NCI-H748 (cell line): ENCODE results near the gene DRD3.

Experiments used
- DNase-seq: peaks from one replicate; lab custom pipeline; 2025; ENCODE audit not compliant: unreplicated experiment; lab: John Stamatoyannopoulos, UW

The DRD3 gene

GRCh38 chr3:114122027-114122709, 56.7 kb downstream of the DRD3 start:
- peak; percentile 71 for DNase-seq

DNA sequence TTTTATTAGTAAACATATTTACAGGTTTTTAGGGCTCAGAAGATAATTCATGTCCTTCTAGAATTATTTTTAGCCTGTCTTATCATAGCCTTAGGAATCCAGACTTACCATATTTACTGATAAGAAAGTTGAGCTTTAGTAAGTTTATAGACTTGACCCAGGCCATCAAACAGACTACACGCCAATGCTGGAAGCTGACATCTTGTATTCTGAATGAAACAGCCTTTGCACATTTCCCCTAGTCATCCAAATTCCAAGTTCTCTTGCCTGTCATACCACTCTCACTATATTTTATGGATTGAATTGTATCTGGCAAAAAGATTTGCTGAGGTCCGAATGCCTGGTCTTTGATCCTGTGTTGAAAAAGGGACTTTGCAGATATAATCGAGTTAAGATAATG, 58.6 kb downstream of the DRD3 start:
- no peak for DNase-seq

DNA sequence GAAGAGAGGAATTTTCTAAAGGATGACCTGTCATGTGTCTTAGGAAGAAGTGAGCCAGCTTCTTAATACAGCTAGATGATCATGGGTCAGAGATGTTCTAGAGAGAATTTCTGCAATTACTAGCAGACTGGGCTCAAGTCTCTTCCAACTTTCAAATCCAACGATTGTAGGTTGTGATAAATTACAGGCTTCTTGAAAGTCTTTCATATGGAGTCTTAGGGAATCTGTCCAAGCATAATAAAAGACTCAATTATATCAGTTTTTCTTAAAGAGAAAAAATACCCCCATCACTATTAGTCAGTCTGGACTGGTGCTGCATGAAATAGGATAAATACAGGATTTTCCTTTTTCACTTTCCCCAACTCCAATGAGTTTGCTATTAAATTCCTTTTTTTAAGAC, 59.1 kb downstream of the DRD3 start:
- DNase-seq = no peak

- DNase-seq = no peak
These were observed 63.7 kb downstream of the DRD3 start for GRCh38 chr3:114115143-114115542.

DNA sequence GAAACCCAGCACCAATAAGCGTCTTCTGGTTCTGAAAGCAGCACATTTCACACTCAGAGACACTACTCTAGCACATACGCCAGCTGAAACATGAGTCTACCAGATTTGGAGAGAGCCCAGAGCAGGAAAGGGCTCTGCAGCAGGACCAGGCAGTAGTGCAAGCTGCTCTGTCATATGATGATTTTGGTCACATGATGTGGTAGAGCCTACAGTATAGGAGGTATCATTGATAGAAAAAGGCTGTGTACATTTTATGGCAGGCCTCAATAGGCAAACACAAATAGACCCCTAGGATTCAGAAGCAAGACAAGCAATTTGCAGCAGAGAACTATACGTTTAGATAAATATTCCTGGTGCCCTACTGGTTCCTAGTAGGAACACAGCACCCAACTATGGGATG, 64.1 kb downstream of the DRD3 start:
- no peak for DNase-seq

DNA sequence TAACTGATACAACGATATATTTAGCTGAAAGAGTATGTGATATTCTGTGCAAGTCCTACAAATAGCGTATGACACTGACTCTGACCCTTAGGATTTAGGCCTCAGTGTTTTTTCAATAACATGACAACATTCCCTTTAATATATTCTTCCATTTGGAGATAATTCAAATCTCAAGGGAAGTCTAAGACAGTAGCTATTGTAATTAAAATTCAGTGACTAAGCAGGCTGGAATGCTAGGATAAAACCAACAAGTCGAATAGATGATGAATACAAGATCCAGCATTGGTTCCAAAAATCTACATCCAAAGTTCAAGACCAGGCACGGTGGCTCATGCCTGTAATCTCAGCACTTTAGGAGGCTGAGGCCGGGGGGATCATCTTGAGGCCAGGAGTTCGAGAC, 66.2 kb downstream of the DRD3 start:
- no peak for DNase-seq

DNA sequence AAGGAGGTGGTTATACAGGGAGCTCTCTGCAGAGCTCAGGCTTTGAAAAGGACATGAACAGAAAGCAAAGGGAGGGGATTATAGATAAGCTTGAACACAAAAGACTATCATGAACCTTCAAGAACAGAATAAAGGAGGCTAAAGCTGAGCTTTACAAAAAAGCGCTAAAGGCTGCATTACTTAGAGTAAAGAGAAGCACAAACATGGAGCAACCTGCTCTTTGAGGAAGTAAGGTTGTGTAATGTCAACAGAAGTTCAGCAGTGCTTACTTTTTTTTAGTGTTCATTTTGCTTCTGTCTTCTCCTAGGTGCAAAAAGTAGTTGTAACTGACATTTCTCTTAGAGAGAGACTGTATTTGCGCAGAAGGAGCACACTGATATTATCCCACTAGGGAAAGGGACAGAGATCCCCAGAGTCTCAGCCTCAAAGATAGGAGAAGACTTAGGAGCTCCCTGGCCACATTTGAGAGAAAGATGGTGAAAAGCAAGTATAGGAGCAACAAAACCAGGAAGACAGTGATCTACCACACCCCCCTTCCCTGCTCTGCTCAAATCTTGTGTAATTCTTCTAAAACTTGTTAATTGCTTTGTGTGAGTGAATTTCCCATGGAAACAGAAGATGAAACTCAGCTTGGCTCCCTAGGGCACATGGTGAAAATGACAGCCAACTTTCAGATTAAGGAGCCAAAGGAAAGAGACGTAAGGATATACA, 67.6 kb downstream of the DRD3 start:
- DNase-seq = no peak

- no peak for DNase-seq
These were observed 68.4 kb downstream of the DRD3 start for GRCh38 chr3:114110439-114110838.

DNA sequence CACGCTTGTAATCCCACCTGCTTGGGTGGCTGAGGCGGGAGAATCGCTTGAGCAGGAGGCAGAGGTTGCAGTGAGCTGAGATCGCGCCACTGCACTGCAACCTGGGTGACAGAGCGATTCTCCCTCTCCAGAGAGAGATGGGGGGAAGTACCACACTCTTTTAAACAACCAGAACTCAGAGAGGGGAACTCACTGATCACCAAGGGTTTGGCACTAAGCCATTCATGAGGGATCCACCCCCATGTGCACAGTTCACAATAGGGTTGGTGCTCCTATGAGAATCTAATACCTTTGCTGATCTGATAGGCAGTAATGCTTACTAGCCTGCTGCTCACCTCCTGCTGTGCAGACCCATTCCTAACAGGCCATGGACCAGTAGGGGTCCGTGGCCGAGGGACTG, 70.7 kb downstream of the DRD3 start:
- no peak for DNase-seq

DNA sequence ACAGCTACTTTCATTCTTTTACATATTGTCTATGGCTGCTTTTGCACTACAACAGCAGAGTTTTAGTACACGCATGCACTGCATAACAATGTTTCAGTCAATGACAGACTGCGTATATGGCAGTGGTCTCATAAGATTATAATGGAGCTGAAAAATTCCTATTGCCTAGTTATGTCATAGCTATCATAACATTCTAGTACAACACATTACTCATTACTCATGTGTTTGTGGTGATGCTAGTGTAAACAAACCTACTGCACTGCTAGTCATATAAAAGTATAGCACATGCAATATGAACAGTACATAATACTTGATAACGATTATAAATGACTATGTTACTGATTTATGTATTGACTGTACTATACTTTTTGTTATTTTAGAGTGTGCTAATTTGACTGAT, 74.4 kb downstream of the DRD3 start:
- DNase-seq = no peak

- DNase-seq = no peak
These were observed 75.0 kb downstream of the DRD3 start for GRCh38 chr3:114103858-114104257.

DNA sequence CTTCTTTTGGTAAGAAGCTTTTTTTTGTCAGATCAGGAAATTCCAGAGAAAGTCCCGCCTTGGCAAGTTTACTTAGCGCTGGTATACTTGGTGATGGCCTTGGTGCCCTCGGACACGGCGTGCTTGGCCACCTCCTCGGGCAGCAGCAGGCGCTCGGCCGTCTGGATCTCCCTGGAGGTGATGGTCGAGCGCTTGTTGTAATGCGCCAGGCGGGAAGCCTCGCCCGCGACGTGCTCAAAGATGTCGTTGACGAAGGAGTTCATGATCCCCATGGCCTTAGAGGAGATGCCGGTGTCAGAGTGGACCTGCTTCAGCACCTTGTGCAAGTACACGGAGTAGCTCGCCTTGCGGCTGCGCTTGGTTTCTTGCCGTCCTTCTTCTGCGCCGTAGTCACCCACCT, 75.7 kb downstream of the DRD3 start:
- DNase-seq = no peak

- DNase-seq = no peak
These were observed 77.8 kb downstream of the DRD3 start for GRCh38 chr3:114101101-114101500.

DNA sequence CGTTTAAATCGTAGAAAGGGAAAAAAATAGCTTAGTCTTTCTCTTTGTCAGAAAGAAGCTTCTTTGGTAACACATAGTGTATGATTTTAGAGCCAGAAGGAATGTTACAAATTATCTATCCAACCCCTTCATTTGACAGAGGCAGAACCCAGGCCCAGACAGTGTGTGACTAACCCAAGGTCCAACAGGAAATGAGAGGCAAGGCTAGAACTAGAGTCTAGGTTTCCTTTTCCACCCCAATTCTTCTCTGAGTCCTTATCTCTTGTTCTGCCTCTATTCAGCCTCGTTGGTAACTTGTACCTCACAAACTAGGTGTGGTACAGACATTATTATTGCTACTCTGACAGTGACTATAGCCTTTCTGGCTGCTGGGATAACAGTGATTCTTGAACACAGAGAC, 83.1 kb downstream of the DRD3 start:
- DNase-seq = no peak

GRCh38 chr3:114093596-114093995, 85.3 kb downstream of the DRD3 start:
- DNase-seq = no peak

DNA sequence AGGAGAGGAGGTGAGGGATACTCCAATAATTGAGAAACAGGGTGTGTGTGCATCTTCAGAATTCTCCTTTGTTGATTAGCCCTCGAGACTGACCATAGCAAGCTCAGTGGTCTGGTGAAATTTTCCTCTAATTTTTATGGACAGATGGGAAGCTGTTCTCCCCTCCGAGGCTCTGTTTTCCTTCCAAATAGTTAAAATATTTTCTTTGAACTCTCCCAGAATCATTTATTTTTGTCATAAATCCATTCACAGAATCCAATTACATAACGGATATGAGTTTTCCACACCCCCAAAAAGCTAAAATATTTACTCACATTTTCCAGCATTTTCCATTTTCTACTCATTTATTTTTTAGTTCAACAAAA, 85.9 kb downstream of the DRD3 start:
- no peak for DNase-seq

DNA sequence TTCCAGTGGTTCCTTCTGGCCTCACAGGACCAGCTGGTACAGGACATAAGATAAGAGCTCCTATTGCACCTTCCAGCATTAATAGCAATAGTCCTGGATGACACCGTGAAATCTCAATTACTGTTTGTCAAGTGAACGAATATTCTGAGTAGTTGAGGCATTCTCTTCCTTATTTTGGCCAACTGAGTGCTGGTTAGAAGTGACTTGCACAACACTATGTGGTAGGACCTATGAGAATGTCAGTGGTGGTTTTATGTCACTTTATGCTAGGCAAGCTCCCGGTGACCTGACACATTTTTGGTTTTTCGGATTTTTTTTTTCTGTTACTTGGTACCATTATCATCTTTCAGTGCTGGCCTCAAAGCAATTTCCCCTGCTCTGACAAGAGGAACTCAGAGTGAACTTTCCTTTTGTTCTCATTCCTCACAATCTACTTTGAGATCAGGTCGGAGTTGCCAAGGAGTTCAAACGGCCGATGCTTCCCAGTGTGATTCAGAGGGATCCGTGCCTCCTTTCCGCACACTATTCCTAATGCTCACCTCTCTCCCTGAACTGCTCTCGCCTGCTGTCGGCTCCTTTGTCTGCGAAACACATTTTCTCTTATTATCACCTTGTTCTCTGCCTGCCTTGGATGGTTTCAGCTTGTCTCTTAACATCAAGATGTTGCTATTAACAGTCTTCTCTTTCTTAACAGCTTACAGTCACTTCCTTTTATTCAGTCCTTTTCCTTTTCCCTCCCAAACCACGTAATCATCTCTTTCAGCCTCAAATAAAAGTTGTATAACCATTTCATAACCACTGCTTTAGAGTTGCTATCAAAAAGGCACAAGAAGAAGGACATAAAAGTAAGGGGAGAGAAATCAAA, 86.5 kb downstream of the DRD3 start:
- DNase-seq = no peak

GRCh38 chr3:114089675-114090074, 89.2 kb downstream of the DRD3 start:
- DNase-seq = no peak

- no peak for DNase-seq
These were observed 92.5 kb downstream of the DRD3 start for GRCh38 chr3:114086356-114086755.

- DNase-seq = no peak
These were observed 95.7 kb downstream of the DRD3 start for GRCh38 chr3:114083112-114083511.

GRCh38 chr3:114081037-114081436, 97.8 kb downstream of the DRD3 start:
- no peak for DNase-seq

GRCh38 chr3:114080201-114080600, 98.7 kb downstream of the DRD3 start:
- no peak for DNase-seq
